G401.6 (cell line): Measurements from ENCODE around the gene KCNMA1.
"Not testable (repeated sequence)": the region's sequence is repeated elsewhere in the genome, so short reads cannot be mapped to it uniquely, and the experiment has no call there.

Experiments used
- FAIRE-seq: peaks from 2 replicates; lab custom pipeline; 2012; peaks lifted over from hg19 to GRCh38; lab: Jason Lieb, UNC

The KCNMA1 gene

GRCh38 chr10:77361426-77361825 is 276.2 kb downstream of the KCNMA1 start:
- no peak for FAIRE-seq

GRCh38 chr10:77360835-77361234 is 276.8 kb downstream of the KCNMA1 start:
- FAIRE-seq = no peak

DNA sequence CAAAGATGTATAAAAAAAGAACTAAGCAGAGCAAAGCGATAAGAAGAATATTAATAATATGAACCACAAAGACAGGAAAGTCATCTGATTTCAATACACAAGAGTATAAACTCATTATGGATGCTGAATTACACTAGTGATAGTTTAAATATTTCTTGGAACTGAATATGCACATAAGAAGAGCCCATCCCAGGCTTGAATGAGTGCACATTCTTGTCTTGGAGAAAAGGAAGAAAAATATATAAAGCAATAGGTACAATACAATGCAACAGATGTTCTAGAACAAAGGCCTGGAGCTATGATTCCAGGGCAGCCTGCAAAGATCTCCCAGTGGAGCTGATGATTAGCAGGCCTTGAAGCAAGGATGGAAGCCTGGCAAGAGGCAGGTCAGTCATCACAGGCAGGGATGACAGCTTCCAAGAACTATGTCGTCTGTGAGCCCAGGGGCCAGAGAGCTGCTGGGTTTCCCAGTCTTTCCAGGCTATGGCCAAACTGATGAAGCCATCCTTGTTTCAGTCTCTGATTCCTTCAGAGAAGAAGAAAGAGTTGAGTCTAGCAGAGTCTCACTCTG is 277.6 kb downstream of the KCNMA1 start:
- FAIRE-seq = no peak

- no peak for FAIRE-seq
Measured at GRCh38 chr10:77359287-77359691, 278.3 kb downstream of the KCNMA1 start.

GRCh38 chr10:77358656-77359055 is 279.0 kb downstream of the KCNMA1 start:
- no peak for FAIRE-seq

- no peak for FAIRE-seq
Measured at GRCh38 chr10:77357611-77358310, 279.8 kb downstream of the KCNMA1 start.

- FAIRE-seq = no peak
Measured at GRCh38 chr10:77357185-77357584, 280.4 kb downstream of the KCNMA1 start.

GRCh38 chr10:77355844-77356243 is 281.8 kb downstream of the KCNMA1 start:
- FAIRE-seq = no peak

DNA sequence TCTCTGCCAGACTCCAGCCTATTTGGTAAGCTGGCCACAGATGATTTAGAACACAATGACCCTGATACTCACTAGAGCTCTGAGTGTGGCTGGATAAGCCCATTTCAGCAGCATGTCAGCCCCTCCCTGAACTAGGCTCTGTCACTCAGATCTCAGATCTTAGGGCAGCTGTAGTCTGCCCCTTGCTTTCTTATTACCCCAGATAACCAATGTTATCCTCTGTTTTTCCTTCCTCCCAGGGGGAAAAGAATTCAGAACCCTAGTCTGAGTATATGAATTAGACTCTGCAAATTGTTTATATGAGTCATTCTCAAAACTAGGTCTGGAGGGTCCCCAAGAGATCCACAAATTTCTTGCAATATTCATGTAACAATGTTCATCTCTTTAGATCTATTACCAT is 286.2 kb downstream of the KCNMA1 start:
- no peak for FAIRE-seq

DNA sequence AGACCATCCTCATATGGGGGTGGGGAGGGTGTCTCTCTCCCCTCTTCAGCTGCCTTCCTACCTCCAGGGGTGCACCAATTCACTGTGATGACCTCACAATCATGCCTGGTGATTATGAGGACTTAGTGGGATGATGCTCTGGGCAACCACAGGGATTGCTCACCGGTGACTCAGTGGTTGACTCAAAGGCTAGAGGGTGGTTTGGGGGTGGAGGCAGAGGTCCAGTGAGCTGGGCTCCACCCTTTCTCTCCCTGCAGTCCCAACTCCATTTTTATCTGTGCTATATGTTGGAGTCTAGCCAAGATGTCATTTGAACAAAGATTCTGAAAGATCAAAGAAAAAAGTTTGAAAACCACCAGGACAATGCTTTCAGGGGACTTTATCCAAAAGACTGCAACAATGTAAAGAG is 286.9 kb downstream of the KCNMA1 start:
- FAIRE-seq = no peak

DNA sequence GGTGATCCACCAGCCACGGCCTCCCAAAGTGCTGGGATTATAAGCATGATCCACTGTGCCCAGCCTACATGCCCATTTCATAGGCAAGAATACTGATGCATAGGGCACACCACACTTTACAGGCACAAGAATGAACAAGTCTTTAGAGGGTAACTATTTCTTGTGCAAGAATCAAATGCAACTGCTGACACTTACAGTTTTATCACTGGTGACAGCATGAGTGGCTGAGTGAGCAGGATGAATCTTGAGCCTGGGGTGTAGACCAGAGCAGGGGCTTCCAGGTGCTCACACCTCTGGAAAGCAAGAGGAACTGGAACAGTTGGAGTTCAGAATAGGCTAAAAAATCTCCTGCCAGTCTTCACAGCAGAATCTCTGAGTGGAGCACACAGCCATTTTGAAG is 287.5 kb downstream of the KCNMA1 start:
- FAIRE-seq = no peak

- no peak for FAIRE-seq
Measured at GRCh38 chr10:77349226-77349625, 288.4 kb downstream of the KCNMA1 start.

DNA sequence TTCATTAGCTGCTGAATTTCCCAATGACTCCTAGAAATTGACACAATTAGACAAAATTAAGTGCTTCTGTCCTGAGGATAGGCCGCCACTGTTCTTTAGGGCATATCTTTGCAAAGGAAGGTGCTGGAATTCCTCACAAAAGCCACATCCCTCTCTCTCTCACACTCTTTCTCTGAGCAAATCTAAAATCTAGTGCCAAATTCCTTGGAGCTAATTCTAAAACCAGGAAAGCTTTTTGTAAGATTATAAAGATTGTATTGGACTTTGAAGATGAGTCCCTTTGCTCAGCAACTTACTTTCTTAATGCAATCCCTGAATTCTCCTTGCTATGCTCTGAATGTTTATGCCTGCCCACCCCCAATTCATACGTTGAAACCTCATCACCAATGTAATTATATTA is 288.9 kb downstream of the KCNMA1 start:
- no peak for FAIRE-seq

DNA sequence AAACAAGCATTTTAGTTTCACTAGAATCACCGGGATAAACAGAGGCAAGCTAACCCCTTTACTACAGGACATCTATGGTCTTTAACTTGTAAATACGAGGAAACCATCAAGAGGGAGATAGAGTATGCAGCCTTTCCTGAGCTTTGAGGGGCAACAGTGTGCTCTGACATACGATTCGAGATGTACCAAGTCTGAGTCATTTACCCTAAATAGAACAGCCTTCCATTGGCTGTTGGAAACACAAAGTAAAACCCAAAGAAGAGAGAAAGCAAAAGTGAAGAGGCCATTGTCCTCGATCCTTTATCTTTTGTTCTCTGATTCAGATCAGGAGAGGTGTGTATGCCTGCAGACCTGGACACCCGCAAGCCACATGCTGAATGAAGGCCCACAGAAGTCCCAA is 289.5 kb downstream of the KCNMA1 start:
- FAIRE-seq = no peak

GRCh38 chr10:77347052-77347451 is 290.6 kb downstream of the KCNMA1 start:
- FAIRE-seq = no peak

- no peak for FAIRE-seq
Measured at GRCh38 chr10:77341055-77341454, 296.6 kb downstream of the KCNMA1 start.

DNA sequence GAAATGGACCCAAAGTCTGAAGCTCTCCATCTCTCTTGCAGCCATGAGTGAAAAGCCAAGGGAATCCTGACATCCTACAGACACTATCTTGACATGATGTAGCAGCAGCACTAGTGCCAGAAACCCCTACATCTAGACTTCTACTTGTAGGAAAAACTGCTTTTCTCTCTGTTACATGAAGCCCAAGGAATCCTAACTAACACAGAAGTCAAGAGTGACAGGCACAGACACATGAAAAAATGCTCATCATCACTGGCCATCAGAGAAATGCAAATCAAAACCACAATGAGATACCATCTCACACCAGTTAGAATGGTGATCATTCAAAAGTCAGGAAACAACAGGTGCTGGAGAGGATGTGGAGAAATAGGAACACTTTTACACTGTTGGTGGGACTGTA is 297.7 kb downstream of the KCNMA1 start:
- not testable (repeated sequence) for FAIRE-seq

- no peak for FAIRE-seq
Measured at GRCh38 chr10:77339166-77339565, 298.4 kb downstream of the KCNMA1 start.

DNA sequence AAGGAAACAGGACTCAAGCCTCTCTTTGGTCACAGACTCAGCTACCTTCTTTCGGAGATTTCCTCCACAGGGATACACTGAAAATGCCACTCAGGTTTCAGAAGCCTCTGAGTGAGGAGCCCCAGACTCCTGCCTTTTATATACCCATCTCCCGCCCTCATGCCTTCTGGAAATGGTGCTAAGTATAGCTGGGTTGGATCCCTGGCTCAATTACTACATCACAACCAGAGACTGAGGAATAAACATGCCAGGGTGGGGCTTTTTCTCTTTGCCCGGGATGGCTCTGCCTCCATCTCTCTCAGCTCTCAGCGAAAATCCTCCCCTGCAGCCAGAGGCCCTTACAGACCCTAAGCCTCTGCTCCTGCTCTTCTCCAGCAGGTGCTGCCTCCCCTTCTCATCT is 299.5 kb downstream of the KCNMA1 start:
- FAIRE-seq = no peak

DNA sequence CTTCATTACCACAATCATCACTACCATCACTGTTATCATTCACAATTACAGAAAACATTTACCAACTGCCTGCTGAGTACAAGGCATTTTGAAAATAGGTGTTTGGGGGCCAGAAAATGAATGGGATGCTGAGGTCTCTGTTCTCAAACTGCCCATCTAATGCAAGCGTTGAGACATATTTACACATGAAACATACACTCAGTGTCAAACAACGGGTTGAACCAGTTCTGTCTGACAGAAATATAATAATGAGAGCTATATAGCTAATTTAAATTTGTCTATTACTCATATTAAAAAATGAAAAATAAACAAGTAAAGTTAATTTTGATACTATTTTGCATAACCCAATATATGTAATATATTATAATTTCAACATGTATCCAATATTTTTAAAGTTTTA is 303.1 kb downstream of the KCNMA1 start:
- no peak for FAIRE-seq

DNA sequence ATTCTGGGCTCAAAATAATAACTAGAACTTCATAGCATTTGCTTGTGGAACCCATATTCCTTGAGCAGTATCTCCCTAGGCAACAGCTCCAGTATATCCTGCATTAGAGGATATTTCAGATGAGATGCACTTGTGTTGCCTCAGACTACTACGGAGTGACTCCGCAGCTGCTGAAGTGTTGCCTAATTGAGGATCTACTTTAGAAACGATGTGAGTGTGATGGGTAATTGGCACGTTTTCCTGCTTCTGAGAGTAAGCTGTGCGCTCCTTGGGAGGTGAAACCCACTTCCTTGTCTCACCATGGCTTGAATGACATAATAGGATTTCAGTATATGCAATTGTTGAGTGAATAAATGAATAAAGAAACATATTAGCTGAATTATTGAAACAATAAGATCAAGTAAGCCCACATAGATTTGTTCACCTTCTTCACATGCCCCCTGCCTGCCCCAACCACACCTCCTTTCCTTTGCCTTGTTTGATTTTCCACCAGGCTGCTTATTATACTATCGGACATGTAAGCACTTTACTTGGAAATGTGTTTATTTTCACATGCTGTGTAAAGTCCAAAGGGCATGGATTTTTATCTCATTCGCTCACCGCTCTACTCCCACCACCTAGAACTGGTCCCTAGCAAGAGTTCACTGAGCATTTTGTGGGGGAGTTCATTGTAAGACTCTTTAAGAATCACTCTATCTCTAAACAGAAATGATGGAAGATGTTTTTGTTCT is 303.8 kb downstream of the KCNMA1 start:
- no peak for FAIRE-seq

DNA sequence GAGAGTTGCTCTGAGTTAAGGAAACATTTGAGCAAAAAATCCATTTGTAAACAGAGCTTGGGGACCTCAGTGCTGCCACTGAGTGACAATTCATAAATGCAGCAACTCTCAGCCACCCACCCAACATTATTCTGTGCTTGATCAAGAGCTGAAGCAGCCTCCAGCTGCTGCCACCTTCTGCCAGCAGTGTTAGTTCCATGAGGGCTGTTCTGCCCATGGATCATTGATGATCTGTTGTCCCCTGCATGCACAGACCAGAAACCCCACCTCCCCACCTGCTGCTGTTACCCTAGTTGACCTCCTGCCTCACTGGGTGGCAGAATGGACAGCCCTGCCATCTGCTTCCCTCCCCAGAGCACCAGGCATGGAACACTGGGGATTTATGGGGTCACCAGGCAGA is 305.4 kb downstream of the KCNMA1 start:
- FAIRE-seq = no peak

- FAIRE-seq = no peak
Measured at GRCh38 chr10:77328272-77328816, 309.3 kb downstream of the KCNMA1 start.

- FAIRE-seq = no peak
Measured at GRCh38 chr10:77325233-77325537, 312.4 kb downstream of the KCNMA1 start.
